RPMI7951 (cell line): ENCODE data around the gene RALGPS1. TPM values are rescaled to one million over a fixed set of nuclear protein-coding genes. Genes with fewer than 3 reads are reported as not detected.

Source experiments
- DNase-seq: peaks from one replicate; pipeline ENCODE4 v3.0.0-alpha.2; 2012; ENCODE audit warnings: low read depth
- total RNA-seq: library from RNA; depleted of rRNA; stranded (reverse); fragments of >200 nt; shearing (Covaris generic); gene quantifications from 2 replicates; pipeline ENCODE4 v1.2.3, GENCODE V29; 2014

The RALGPS1 gene
- total RNA-seq, 1 experiment from 2014 or later: 4.0 TPM

DNA sequence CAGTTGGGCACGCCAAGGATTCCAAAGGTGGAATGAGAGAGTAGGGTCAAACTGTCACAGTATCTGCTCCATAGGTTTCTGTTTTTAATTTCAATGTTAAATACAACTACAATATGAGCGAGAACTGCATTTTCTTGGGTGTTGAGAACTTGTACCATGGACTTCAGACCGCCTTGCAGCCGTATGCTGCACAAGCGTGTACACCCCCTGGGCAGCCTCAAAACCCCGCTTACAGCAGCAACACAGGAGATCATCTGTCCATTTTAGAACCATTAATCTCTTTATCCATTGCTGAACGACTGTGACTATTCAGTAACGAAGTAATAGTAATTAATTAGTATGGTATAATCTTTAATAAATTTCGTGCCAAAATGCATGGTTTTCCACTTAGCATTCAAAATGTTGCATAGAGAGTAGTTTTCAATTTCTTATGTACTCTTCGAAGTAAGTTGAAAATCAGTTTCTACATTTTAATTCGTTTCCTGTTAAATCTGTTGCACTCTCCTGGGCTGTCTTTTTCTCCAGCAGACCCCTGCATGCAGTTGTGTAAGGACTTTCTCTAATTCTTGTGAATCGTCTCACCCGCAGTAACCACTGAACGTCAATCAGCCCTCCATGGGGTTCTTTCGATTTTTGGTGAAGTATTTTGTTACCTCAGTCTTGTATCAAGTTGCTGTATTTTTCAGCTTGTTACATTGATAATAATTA lies 308.0 kb downstream of the RALGPS1 start:
- DNase-seq: no peak

DNA sequence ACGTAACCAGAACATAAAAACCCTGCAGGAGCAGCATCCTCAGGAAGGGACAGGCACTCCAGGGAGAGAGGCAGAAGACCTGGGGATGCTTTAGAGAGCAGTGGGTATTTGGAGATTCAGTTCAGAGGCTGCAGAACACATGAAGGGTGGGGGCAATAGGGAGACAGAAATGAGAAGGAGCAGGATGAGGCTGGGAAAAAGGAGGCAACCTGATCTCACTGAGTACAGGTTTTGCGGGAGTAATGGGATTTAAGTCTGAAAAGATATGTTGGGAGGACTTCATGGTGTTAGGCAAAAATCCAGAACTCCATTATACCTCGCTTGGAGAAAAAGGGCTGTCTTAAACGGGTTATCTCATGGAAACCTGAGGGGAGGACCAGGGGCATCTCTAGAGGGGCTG lies 308.7 kb downstream of the RALGPS1 start:
- no peak for DNase-seq

DNA sequence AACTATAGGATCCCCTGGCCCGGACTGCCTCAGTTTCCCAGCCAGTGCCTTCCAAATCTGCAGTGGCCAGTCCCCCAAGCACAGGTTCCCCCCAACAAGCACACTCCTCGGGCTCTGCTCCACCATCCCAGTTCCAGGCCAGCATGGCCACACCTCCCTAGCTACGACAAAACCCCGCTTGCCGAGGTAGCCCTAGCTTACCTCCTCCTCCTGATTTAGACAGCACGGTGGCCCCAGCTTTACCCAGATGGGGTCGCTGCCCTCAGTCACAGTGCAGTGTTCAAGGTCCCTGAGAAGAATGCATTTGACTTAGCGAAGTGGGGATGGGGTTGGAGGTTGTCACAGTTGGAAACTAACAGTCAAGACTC lies 309.2 kb downstream of the RALGPS1 start:
- DNase-seq: no peak

DNA sequence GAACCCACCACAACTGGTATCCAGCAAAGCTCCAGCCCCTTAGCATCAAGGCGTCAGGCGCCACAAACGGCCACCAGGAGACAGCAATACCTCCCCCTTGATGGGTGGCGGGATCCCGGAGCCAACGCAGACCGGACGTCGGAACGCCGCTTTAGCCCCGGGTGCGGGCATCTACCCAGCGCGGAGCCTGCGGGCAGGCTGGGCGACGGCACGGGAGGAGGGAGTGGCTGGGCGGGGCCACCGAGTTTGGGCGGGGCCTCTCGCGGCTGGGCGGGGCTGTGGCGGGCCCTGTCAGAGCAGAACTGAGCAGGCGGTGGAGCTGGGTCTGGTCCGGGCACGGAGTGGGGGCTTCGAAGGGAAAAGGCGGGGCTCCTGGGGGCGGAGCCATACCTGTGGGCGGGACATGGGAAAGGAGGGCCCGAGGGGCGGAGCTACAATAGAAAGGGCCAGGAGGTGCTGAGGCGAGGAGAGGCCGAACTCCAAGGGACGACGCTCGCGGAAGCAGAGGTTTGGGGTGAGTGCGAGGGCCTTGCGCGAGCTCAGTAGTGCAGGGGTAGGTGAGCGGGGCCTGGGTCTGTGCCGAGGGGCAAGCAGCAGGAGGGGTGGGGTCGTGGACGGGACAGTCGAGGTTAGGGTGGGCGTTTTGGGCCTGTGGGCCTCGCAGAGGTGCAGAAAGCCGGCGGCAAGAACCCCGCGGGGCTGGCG lies 309.7 kb downstream of the RALGPS1 start:
- DNase-seq: peak; percentile 81

DNA sequence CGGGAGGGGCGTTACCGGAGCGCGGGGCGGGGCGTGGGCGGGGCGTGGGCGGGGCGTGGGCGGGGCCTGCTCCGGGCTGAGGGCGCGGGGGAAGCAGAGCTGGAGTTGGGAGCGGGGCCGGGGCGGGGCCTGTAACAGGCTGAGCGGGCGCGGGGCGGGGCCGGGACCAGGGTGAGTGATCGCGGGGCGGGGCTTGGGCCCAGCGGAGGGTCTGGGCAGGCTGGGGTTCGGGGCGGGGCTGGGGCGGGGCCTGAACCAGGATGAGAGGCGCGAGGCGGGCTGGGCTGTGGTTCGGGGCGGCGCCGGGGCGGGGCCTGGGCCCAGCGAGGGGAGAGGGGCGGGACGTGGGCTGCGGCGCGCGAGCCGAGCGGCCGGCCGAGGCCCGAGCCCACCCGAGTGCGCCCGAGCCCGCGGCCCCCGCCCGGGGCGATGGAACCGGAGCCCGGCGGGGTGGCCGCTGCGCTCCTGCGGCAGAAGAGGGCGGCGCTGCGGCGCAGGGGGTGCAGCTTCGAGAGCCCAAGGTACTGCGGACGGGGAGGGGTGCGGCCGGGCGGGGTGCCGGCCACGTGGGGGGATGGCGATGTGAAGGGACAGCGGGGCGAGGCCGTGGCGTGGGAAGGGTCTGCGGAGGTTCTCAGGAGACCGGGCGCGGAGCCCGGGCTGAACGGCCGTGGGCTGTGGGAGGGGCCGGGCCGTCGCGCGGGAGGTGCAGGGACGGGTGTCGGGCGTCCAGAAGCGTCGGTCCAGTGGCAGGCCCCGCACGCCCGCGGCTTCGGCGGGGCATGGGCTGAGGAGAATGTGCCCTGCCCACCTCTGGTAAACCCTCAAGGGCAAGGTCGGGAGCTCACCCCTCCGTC lies 310.5 kb downstream of the RALGPS1 start:
- peak; percentile 80 for DNase-seq

DNA sequence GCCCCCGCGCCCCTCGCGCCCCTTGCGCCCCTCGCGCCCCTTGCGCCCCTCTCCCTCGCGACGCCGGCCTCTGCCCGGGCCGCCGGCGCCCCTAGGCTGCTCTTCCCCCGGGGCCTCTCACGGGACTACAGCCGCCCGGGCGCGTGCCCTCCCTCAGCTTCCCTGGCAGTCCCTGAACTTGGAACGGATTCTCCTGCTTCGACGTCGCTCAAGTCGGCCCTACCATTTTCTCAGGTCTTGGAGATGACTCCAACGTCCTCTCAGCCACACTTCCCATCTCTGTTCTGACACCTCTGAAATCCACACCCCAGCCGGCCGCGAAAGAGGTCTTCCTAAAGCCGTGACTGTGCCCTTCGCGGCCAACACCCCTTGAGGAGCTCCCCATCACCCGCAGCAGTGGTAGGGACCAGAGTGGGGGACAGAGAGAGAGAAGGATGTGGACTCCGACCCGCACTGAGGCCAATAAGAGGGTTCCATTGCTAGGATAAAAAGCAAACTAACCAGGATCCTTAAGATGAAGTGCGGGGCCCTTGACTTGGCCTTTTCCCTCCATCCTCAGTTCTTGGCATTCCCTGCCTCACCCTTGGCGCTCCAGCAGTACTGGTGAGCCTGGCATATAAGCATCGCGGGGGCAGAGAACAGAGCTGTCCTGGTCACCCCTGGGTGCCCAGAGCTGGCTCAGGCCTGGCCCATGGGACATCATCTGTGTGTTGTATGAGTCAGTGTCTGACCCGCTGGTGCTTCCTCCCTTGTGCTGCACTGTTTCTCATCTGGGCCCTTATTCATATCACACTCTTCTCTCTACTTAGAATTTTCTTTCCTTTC lies 311.4 kb downstream of the RALGPS1 start:
- peak; percentile 27 for DNase-seq

DNA sequence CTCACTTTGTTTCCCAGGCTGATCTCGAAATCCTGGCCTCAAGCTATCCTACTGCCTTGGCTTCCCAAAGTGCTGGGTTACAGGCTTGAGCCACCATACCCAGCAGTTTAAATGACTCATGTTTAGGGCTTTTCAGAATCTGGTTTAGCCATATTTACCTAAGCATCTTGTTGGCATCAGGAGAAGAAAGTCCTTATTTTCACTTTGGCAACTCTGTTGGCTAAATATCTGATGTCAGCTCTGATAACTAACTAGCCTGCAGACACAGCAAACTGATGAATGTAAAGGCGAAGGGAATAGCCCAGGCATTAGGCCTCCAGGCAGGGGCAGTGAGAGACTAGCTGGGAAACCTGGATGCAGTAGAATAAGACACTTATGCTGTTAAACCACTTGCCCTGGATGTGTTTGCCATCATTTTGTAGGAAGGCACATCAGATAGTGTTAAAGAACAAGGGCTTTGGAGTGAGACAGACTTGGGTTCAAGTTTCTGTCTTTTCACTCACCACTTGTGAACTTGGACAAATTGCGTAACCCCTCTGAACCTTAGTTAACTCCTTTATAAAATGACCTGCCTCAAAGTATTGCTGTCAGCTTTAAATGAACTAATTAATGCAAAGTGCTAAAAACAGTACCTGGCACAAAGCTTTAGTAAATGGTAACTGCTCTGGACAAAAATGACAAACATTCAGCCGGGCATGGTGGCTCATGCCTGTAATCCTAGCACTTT lies 315.3 kb downstream of the RALGPS1 start:
- DNase-seq: no peak

DNA sequence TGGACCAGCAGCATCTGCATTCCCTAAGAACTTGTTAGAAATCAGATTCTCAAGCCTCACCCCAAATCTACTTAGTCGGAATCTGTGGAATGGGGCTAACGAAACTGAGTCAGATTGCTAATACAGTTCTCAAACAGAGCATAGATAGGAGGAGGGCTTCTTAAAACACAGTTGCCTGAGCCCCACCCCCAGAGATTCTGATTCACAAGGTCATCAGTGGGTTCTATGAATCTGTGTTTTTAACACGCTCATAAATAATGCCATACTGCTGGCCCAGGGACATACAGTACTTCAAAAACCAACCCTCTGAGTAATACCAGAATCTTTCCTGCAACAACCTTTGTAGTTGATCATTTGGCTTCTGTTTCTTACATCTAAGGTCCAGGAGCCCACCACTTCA lies 317.1 kb downstream of the RALGPS1 start:
- DNase-seq: no peak

DNA sequence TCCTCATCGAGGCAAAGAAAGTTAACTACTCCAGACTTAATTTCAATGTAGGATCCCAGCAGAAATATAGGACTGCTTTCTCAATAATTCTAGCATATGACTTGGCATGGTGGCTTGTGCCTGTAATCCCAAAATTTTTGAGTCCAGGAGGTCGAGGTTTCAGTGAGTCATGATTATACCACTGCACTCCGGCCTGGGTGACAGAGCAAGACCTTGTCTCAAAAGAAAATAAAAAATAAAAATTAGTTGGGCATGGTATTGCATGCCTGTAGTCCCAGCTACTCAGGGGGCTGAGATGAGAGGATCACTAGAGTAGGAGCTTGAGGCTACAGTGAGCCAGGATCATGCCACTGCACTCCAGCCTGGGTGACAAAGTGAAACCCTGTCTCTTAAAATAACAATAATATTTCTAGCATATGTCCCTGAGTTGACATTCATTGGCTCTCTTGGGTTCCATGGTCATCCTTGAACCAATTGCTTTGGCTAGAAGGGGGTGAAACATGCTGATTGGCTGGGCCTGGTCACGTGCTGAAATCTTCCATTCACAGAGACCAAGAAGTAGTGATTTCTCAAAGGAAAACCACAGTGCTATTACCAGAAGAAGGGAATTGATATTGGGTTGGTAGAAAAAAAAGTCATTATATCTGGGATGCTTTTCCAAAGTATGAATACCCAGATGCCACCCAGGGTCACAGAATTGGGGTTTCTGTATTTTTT lies 318.4 kb downstream of the RALGPS1 start:
- DNase-seq: peak; percentile 27

DNA sequence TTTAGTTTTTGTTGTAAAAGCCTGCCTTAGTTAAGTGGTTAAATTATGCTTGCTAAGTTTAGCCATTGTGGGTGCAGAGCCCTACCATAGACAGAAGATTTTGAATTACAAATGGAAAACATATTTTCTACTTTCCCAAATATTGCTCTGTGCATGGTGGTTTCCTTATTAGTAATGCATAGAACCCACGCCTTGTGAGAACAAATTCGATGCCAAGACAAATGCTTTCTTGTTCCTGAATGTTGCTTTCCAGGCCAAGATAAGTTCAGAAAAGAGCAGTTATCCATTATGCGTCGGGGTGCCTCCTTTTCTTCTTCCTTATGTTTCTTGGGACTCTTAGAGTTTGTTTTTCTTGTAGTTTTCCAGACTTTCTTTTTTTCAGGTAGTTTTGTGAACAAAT lies 319.0 kb downstream of the RALGPS1 start:
- no peak for DNase-seq

DNA sequence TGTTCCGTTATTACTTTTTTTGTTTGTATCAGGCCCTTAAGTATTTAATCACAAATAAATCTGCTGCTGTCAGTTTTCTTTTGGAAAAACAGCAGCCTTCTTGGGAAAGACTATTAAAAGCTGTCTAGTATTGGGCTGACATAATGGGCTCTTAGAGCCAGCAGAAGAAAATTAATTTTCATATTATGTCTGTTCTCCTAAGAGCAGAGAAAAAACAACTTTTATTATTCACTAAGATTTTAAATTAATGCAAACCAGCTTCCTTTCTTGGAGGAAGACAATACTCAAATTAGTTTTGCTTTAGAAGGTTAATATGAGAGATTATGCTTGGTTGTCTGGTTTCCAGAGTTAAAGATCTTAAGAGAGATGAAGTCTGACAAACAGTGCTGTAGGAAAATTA lies 319.4 kb downstream of the RALGPS1 start:
- no peak for DNase-seq

DNA sequence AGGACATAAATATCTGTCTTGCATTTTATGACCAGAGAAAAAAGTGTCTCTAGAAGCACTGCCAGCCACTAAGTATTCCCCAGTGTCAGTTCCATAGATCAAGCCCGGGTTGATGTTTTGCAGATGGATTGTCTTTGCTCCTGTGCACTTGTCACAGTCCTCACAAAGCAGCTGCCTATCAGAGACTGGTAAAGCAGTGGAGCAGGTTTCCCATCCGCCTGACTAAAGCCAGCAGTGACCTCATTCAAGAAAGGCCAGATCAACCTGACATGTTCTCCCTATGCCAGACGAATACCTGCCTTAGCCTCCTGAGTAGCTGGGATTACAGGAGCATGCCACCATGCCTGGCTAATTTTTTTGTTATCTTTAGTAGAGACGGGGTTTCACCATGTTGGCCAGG lies 323.2 kb downstream of the RALGPS1 start:
- DNase-seq: no peak

DNA sequence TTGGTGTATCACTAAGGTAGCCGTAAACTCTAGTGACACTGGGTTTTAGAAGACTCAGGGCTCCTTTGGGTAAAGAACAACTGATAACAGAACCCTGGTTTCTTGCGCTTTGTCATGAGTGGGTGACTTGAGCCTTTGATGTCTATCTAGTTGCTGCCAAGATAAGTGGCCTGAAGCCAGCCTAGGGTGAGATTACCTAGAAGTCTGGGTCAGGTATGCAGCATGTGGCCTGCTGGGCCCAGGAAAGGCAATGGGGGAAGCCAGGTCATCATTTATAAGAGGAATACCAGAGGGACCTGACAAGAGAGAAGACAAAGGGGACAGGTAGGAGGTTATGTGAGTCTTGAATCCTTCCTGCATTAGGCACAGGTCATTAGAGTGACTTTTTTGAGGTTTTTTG lies 326.8 kb downstream of the RALGPS1 start:
- no peak for DNase-seq

DNA sequence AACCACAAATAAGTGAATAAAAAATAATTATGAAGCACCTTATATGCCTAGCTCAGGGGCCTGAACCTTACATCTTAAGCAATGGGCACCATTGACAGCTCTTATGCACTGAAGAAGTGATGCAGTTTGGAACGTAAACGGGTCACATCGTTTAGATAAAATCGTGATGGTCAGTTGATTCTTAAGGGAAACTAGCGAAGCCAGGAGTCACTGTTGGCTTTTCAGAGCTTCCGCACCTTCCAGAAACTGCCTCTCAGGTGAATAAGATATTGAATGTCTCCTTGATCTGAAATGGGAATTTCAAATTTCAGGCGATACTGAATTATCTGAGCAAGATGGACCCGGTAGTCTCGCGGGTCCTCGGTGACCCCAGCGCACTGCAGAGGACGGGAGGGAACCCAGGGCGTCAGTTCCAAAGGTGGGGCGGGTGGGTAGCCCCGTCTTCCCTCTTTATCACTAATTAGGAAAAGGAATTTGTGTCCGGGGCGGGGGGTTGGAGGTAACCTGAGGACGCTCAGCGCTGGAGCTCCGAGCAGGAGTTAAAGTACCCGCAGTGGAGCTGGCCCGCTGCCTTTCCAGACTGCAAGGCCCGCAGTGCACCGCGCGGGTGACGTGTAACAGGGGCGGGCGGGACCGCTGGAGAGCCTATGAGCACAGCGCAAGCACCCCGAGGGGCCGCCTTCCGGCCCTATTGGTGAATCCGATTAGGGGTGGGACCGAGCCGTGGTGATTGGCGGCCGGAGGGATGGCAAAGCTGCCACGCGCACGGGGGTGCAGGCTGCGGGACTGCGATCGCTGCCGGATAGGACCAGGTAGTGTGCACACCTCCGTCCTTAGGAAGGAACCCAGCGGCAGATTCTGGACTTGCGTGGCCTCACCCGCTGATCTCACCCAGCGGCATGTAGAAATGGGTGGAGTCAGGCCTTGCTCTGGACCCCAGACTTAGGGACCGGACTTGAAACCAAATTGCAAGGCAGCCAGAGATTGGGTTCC lies 330.3 kb downstream of the RALGPS1 start:
- DNase-seq: peak; percentile 93

DNA sequence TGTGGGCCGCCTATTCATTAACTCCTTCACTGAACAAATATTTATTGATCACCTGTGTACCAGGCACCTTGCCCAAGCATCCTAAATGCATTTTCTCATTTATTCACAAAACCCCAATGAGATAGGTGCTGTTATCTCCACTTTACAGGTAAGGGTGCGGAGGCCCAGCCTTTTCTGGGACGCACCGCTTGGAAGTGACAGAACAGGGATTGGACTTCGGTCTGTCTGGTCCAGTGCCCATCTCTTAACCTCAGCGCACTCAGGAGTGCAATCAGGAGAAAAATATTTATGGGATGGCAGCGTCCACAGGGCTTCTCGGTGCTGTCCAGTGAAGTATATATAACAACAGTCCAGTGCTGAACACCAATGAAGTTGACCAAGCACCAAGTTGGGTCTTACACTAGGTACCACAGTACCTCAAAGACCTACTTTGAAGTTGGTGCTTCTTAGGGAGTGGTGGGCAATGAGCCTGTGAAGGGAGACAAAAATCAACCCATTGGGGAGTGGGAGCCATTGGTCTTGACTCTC lies 331.1 kb downstream of the RALGPS1 start:
- DNase-seq: no peak

DNA sequence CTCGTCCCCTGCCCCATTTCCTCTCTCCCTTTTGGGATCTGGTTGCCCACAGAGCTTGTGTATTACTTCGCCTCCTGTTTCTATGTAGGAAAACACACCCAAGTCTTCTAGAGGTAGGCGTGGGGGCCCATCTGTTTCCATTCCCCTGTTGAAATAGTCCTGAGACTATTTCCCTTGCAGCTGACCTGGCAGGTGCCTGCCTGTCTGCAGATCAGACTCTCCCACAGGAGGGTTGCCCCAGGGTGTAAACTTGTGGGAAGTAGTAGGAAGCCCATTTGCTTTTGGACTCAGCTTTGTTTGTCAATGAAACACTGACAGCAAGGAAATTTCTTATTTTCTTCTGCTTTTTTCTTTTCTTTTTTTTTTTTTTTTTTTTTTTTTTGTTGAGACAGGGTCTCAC lies 333.7 kb downstream of the RALGPS1 start:
- no peak for DNase-seq

DNA sequence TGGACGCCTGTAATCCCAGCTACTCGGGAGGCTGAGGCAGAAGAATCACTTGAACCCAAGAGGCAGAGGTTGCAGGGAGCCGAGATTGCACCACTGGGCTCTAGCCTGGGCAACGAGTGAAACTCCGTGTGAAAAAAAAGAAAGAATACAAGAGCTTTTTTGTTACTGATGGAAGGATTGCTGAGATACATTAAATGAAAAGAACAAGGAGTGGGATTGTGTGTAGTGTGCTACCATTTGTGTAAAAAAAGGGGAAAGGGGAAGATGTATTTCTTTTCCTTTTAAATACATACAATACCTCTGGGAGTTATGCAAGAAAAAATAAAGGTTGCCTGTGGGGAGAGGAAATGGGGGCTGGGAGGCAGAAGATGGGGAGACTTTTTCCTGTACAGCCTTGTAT lies 335.3 kb downstream of the RALGPS1 start:
- no peak for DNase-seq

DNA sequence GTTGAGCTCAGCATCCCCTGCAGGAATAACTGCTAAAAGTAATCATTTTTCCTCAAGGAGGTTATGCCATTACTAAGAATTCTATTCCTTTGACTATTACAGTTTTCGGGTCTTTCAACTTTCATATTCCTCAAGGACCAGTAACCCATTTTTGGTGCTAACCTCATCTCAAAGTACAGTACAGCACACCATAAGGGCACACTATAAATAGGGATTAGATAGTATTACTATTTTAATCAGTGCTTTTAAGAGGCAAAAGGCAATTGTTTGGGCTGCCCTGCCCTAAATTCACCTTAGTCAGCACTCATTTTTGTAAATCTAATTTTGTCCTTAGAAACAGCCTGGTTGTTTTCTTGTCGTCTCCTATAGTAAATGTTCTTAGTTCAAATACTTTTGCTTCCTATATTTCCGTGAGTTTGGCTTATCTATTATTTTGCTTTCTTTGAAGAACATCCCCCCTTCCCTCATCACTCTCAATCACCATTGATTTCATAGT lies 336.4 kb downstream of the RALGPS1 start:
- no peak for DNase-seq
